ENCODE measurements around the gene ATP11A. TPM values are rescaled to one million over a fixed set of nuclear protein-coding genes. Genes with fewer than 3 reads are reported as not detected.
A peak's percentile ranks its signal among the peaks of the same experiment; 100 is the strongest.

ATP11A gene
- total and polyA plus RNA-seq, 8 donors, result 9.3 to 51.0 (median 30.5) TPM

- Histone ChIP-seq H3K27ac (no peak overlapping the region), H3K9me3 (no peaks in the 10 kb centered on the region), H3K4me3 (no peak overlapping the region), H3K27me3 (no peaks in the 10 kb centered on the region), H3K4me1 (peaks cover 0 to 14% (median 6%) of the 10 kb centered on the region in 3 donors), H3K36me3 (no peaks in the 10 kb centered on the region)
- intact Hi-C loops (cut with DNase I), result no loop called here
- DNase-seq, result peak in 3 of 6 donors; percentile 18 to 59 (median 58)
- TF ChIP-seq CTCF (IDR thresholded peaks at IDR 0.05), result no peak
- no peak for ATAC-seq
- 88 to 89% methylated on average over 26 of the region's 26 CpGs for WGBS, 2 donors
- FAIRE-seq, result no peak
These were observed 208.9 kb downstream of the ATP11A start for GRCh38 chr13:112898621-112899280.

GRCh38 chr13:112899281-112900225, 209.7 kb downstream of the ATP11A start:
- no peak overlapping the region for H3K4me3 ChIP-seq
- H3K4me1 ChIP-seq, result peaks cover 0 to 13% (median 6%) of the 10 kb centered on the region in 3 donors
- no peak for ATAC-seq

GRCh38 chr13:112900226-112900600, 210.4 kb downstream of the ATP11A start:
- intact Hi-C loops (cut with DNase I), result no loop called here
- no peak for ATAC-seq
- DNase-seq, result no peak
- no peaks in the 10 kb centered on the region for H3K27me3 ChIP-seq
- no peaks in the 10 kb centered on the region for H3K9me3 ChIP-seq
- no peak overlapping the region for H3K4me3 ChIP-seq
- no peak overlapping the region for H3K27ac ChIP-seq
- H3K4me1 ChIP-seq, result peaks cover 0 to 7% (median 6%) of the 10 kb centered on the region in 3 donors
- no peak for TF ChIP-seq CTCF (IDR thresholded peaks at IDR 0.05)
- FAIRE-seq, result no peak
- H3K36me3 ChIP-seq, result no peaks in the 10 kb centered on the region
- 85 to 94% methylated on average over 9 of the region's 9 CpGs for WGBS, 2 donors

More at GRCh38 chr13:112899281-112900225, 209.7 kb downstream of the ATP11A start:
- no peaks in the 10 kb centered on the region for H3K36me3 ChIP-seq
- FAIRE-seq (no peak), DNase-seq (peak in 3 of 6 donors; percentile 14 to 49 (median 35))
- H3K27ac ChIP-seq, result no peak overlapping the region
- no peaks in the 10 kb centered on the region for H3K9me3 ChIP-seq
- H3K27me3 ChIP-seq, result no peaks in the 10 kb centered on the region
- WGBS, 2 donors, result 86 to 92% methylated on average over 29 of the region's 29 CpGs
- TF ChIP-seq CTCF (IDR thresholded peaks at IDR 0.05), result no peak
- intact Hi-C loops (cut with DNase I), result no loop called here

- ATAC-seq, result no peak
- Histone ChIP-seq H3K4me1 (peaks cover 0 to 7% (median 6%) of the 10 kb centered on the region in 3 donors), H3K9me3 (no peaks in the 10 kb centered on the region), H3K36me3 (no peaks in the 10 kb centered on the region), H3K4me3 (no peak overlapping the region), H3K27ac (peak overlapping the region in 3 of 4 donors; percentile 35 to 76 (median 66)), H3K27me3 (no peaks in the 10 kb centered on the region)
- FAIRE-seq, result no peak
- TF ChIP-seq CTCF (IDR thresholded peaks at IDR 0.05), result no peak
- 79 to 83% methylated on average over 8 of the region's 8 CpGs for WGBS, 2 donors
- DNase-seq, result peak in 3 of 6 donors; percentile 20 to 49 (median 47)
- intact Hi-C loops (cut with DNase I), result no loop called here
These were observed 210.9 kb downstream of the ATP11A start for GRCh38 chr13:112900691-112901091.

Measured in pancreas (tissue), 10 donors.